ENCODE data around the gene KNCN.

KNCN gene

DNA sequence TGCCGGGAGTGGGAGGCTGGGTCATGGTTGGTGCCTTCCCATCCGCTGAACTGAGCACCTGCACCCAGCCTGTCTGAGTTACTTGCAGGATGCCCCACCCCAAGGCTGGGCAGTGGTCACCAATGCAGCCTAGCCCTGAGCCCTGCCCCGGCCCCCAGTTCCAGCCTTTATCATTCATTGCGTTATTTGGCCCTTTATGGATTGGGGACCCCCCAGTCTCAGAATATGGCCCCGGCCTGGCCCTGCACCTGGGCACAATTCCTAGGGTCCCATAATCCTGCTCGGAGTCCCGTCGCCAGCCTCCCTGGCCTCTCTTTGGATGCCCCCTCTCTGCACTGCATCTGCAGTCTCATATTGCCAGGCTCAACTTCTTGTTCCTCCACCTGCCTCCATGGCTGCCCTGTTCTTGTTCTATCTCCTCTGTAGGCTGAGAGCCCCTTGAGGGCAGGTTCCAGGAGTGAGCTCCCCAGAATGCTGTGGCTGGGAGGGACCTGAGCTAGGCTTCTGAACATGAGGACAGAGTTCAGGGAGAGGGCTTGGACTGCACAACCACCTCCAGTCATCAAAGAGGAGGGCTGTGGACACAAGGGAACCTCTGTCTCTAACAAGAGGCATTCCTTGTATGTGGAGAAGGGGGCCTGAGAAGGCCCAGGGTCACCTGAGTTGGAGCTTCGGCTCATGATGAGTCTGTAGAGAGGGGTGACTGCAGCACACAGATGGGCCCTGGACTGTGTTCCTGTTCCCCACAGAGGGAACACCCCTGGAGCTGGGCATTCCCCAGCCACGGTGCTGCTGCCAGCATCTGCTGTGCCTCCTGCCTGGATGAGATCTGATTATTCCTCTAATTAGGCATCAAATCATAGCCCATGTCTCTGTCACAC is 1.1 kb upstream of the KNCN start:
- Histone ChIP-seq H3K36me3 (ENCODE audit: insufficient read depth, low read length) (no peaks in the 10 kb centered on the region), H3K27ac (ENCODE audit: low read depth, low read length) (no peak overlapping the region), H3K9ac (ENCODE audit: low read length) (no peak overlapping the region), H3K27me3 (ENCODE audit: control insufficient read depth in 1 of 2, insufficient read depth in 2 of 2, low read length in 2 of 2) (peaks cover 0 to 8% of the 10 kb centered on the region in 2 donors), H3K4me1 (ENCODE audit: insufficient read depth, low read length) (peaks cover 6% of the 10 kb centered on the region), H3K9me3 (ENCODE audit: low read length) (no peaks in the 10 kb centered on the region), H3K4me3 (ENCODE audit: low read depth in 1 of 2, low read length in 2 of 2) (no peak overlapping the region)

DNA sequence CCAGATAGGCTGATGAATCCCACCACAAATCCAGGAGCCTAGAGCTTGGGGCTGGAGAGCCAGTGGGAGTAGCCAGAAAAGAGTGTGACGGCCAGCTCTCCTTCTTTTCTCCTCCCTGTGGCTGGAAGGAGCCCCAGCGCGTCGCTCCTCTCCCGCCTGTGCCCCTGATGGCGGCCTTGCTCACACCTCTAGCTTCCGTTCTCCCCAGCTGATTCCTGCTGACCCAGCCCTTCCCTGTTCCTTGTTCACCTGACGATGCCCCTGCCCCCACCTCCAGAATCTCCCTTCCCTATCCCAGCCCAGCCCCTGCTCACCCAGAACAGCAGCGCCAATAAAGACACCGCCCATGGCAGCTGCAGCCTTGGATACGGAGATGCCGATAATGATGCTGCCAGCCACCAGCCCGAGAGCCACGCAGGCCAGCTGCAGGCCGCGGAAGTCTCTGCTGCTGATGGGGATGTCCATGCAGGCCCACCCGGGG is 656 bp downstream of the KNCN start:
- Histone ChIP-seq H3K9me3 (ENCODE audit: low read length) (no peaks in the 10 kb centered on the region), H3K27me3 (ENCODE audit: control insufficient read depth in 1 of 2, insufficient read depth in 2 of 2, low read length in 2 of 2) (peaks cover 0 to 10% of the 10 kb centered on the region in 2 donors), H3K27ac (ENCODE audit: low read depth, low read length) (no peak overlapping the region)

DNA sequence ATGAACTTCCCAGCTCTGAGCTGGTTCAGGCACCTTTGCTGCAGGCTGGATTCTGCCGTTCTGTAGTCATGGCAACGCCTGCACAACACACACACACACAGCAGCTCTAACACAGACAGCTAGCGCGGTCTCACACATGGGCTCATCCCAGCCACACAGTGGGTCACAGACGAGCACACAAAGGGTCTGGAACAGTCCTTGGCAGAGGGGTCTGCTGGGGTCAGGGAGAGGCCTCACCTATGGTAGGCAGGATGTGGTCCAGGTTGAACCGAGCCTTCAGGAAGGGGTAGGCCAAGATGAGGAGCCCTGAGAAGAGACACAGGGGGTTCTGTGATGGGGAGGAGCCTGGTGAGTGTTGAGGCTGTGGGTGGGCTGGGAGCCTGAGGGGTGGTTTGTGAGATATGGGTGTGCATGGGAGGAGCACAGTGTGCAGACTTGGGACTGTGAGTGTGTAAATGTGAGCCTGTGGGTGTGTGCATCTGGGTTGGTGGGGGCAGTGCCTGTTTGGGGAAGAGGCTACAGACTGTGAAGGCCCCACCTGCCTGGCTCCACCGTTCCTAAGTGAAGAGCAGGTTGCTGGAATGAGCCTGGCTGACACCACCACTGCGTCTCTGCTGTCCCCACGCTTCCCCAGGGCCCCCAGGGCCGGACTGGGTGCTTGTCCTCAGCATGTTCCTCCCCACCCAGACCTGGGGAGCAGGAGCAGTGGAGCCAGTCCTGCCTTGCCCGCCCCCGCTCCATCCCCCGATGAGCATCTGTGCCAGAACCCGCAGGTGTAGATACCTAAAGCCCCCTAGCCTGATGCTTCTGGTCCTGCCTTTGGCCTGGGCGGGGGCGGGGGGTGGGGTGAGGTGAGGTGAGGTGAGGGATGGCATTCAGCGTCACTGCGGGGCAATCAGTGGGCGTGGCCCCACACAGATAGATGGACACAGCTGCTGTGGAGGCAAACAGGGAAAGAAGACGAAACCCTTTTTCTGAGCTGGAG is 1.5 kb downstream of the KNCN start:
- no peaks in the 10 kb centered on the region for H3K36me3 ChIP-seq (ENCODE audit: insufficient read depth, low read length)
- peaks cover 3 to 10% of the 10 kb centered on the region in 2 donors for H3K27me3 ChIP-seq (ENCODE audit: control insufficient read depth in 1 of 2, insufficient read depth in 2 of 2, low read length in 2 of 2)
- no peaks in the 10 kb centered on the region for H3K9me3 ChIP-seq (ENCODE audit: low read length)
- no peak overlapping the region for H3K4me3 ChIP-seq (ENCODE audit: low read depth in 1 of 2, low read length in 2 of 2)
- H3K4me1 ChIP-seq (ENCODE audit: insufficient read depth, low read length): peaks cover 6% of the 10 kb centered on the region
- H3K9ac ChIP-seq (ENCODE audit: low read length): no peak overlapping the region
- H3K27ac ChIP-seq (ENCODE audit: low read depth, low read length): no peak overlapping the region

More for the DNA sequence above, 656 bp downstream of the KNCN start:
- H3K36me3 ChIP-seq (ENCODE audit: insufficient read depth, low read length): no peaks in the 10 kb centered on the region
- H3K4me3 ChIP-seq (ENCODE audit: low read depth in 1 of 2, low read length in 2 of 2): no peak overlapping the region
- no peak overlapping the region for H3K9ac ChIP-seq (ENCODE audit: low read length)
- H3K4me1 ChIP-seq (ENCODE audit: insufficient read depth, low read length): peaks cover 6% of the 10 kb centered on the region

DNA sequence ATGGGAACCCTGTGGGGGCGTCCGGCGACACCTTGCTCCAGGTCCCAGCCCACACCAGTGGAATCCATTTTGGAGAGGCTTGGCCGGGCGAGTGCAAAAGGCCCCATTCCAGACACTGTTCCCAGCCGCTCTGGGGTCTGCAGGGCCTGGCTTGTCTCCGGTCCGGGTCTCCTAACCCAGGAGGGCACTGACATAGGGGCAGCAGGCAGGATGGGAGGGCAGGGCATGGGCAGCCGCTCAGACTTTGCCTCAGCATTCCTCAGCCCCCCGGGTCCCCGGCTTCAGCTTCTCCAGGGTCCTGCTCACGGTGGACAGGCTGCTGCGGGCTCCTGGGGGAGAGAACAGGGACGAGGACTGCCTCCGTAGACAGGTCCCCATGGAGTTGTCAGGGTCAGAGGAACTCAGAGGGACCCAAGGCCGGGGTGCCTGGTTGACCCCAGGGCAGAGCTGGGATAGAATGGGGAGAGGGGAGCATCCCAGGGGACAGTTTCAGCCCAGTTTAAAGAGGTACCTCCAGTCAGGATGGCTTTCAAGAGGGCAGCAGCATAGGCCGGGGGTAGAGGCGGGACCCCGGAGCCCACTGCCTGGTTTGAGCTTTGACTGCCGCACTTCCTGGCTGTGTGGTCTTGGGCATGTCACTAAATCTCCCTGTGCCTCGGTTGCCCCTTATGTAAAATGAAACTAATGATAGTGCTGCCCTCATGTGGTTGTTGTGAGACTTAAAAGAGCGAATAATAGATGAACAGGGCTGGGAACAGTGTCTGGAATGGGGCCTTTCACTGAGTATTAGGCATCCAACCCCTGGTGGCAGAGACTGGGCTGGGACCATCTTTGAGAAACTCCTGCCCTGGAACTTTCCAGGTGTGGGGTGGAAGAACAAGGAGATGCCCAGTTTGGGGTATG is 3.7 kb downstream of the KNCN start:
- peaks cover 6% of the 10 kb centered on the region for H3K4me1 ChIP-seq (ENCODE audit: insufficient read depth, low read length)
- H3K27ac ChIP-seq (ENCODE audit: low read depth, low read length): no peak overlapping the region
- no peak overlapping the region for H3K4me3 ChIP-seq (ENCODE audit: low read depth in 1 of 2, low read length in 2 of 2)
- H3K27me3 ChIP-seq (ENCODE audit: control insufficient read depth in 1 of 2, insufficient read depth in 2 of 2, low read length in 2 of 2): peaks cover 11 to 32% of the 10 kb centered on the region in 2 donors
- H3K9ac ChIP-seq (ENCODE audit: low read length): no peak overlapping the region
- no peaks in the 10 kb centered on the region for H3K9me3 ChIP-seq (ENCODE audit: low read length)
- no peaks in the 10 kb centered on the region for H3K36me3 ChIP-seq (ENCODE audit: insufficient read depth, low read length)

DNA sequence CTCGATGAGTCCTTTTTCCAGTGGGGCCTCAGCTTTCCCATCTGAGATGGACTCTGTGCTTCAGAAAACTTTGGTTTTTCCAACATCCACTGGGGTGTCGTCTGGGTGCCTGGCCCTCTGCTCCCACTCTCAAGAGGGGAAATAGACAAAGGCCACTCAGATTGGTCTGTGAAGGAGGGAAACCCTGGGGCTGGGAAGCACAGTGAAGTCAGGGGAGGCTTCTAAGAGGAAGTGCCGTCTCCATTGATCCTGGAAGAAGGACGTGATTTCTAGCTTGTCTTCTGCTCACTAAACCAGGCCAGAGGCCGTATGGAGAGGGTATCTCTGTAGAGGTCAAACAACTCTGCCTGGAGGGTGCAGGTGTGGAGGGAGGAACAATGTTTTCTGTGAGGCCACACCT is 5.2 kb downstream of the KNCN start:
- Histone ChIP-seq H3K36me3 (ENCODE audit: insufficient read depth, low read length) (no peaks in the 10 kb centered on the region), H3K4me1 (ENCODE audit: insufficient read depth, low read length) (peaks cover 6% of the 10 kb centered on the region), H3K27ac (ENCODE audit: low read depth, low read length) (no peak overlapping the region), H3K27me3 (ENCODE audit: control insufficient read depth in 1 of 2, insufficient read depth in 2 of 2, low read length in 2 of 2) (peaks cover 11 to 32% of the 10 kb centered on the region in 2 donors), H3K9me3 (ENCODE audit: low read length) (no peaks in the 10 kb centered on the region), H3K9ac (ENCODE audit: low read length) (no peak overlapping the region), H3K4me3 (ENCODE audit: low read depth in 1 of 2, low read length in 2 of 2) (no peak overlapping the region)

DNA sequence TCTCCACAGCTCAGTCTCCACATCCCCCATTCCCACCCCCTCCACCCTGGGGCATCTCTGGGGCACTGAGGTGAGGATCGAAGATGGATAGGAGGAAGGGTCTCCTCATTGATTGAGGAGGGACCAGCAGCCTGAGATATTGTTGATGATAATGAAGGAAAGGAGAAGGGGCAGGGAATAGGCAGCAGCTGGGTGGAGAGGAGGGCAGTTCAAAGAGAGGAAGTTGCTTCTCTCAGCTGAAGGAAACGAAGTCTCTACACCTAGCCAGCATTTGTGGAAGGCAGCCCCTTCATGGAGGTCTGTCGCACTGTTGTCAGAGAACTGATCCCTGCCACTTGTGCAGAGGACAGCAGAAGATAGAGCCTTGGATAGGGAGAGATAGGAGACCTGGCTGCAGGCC is 5.7 kb downstream of the KNCN start:
- Histone ChIP-seq H3K9ac (ENCODE audit: low read length) (no peak overlapping the region), H3K9me3 (ENCODE audit: low read length) (no peaks in the 10 kb centered on the region), H3K27me3 (ENCODE audit: control insufficient read depth in 1 of 2, insufficient read depth in 2 of 2, low read length in 2 of 2) (peaks cover 11 to 32% of the 10 kb centered on the region in 2 donors), H3K4me1 (ENCODE audit: insufficient read depth, low read length) (peaks cover 6% of the 10 kb centered on the region), H3K36me3 (ENCODE audit: insufficient read depth, low read length) (no peaks in the 10 kb centered on the region), H3K27ac (ENCODE audit: low read depth, low read length) (no peak overlapping the region), H3K4me3 (ENCODE audit: low read depth in 1 of 2, low read length in 2 of 2) (no peak overlapping the region)

DNA sequence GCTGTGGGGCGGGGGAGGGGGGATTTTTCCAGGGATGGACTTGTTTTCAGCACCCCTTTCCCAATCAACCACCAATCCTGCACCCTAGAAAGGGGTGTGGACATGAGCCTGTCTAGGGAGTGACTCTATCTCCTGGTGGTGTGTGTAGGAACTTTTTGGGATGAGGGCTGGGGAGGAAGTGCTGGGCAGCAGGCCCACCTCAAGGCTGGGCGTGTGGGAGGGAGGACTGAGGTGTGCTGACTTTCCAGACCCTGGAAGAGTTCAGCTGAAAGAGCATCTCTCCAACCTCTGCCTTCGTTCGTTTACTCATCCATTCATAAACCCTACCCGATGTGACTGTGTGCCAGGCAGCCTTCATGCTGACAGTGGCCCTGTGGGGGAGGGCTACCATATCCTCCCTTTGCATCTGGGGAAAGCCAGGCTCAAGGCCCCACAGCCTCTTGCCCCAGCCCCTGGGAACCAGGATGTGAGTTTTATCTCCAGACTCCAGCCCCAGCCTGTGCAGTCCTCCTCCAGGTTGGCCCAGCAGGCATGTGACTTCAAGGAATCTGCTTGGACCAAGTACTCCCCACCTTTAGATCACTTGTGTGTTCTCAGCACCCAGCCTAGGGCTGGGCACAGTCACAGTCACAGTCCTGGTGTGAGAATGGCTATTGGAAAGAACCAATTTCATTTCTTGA is 6.7 kb downstream of the KNCN start:
- Histone ChIP-seq H3K27me3 (ENCODE audit: control insufficient read depth in 1 of 2, insufficient read depth in 2 of 2, low read length in 2 of 2) (peaks cover 11 to 32% of the 10 kb centered on the region in 2 donors), H3K27ac (ENCODE audit: low read depth, low read length) (no peak overlapping the region), H3K4me3 (ENCODE audit: low read depth in 1 of 2, low read length in 2 of 2) (no peak overlapping the region)

DNA sequence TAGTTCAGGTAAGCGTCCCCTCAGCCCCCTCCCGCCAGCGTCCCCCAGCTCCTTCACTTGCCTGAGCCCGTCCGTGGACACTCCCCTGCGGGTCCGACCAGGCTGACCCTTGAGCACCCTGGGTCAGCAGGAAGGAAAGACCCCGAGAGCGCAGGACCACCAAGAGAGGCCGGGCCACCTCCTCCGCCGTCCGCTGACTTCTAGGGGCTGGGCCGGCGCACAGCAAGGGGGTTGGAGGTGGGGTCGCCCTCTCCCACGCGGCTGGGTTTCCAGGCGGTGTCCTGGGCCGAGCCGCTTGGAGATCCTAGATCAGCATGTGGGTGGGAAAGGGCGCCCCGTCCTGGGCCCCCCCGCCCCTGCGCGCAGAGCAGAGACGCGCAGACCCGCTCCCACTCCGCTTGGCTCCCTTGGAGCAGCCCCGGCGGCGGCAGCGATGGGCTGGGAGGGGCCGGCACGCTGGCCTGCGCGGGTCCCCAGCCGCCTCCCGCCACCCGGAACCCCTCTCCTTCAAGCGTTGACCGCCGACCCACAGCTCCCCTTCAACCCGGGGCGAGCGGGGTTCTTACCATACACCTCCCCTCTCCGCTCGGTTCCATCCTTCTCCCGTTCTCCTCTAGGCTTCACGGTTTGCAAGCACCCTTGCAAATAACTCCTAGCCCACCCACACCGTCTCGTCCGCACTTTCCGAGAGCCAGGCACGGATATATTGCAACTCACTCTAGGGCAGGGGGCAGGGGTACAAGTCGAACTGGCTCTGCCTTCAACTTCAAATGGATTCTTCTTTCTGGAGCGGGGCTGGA is 7.5 kb downstream of the KNCN start:
- no peak overlapping the region for H3K4me3 ChIP-seq (ENCODE audit: low read depth in 1 of 2, low read length in 2 of 2)

More for the DNA sequence above, 6.7 kb downstream of the KNCN start:
- Histone ChIP-seq H3K36me3 (ENCODE audit: insufficient read depth, low read length) (no peaks in the 10 kb centered on the region), H3K9ac (ENCODE audit: low read length) (no peak overlapping the region), H3K4me1 (ENCODE audit: insufficient read depth, low read length) (peaks cover 5% of the 10 kb centered on the region), H3K9me3 (ENCODE audit: low read length) (no peaks in the 10 kb centered on the region)

DNA sequence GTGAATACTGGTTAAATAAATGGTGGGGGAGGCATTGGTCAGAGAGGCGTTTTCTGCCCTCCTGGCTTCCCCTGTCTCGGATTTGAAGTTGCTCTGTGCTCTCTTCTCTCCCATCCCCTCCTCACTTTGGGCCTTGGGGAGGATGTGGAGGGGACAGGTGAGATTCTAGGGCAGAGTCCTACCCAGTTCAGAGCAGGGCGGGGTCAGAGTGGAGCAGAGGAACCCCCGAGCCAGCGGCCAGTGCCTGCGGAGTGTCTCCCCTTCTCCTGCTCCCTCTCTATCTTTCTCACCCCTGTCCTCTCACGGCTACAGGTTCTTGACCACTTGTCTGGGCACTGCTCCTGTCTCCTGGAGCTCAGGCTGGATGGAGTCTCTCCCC is 8.1 kb downstream of the KNCN start:
- Histone ChIP-seq H3K9me3 (ENCODE audit: low read length) (no peaks in the 10 kb centered on the region), H3K9ac (ENCODE audit: low read length) (no peak overlapping the region), H3K4me1 (ENCODE audit: insufficient read depth, low read length) (no peaks in the 10 kb centered on the region)

More for the DNA sequence above, 7.5 kb downstream of the KNCN start:
- Histone ChIP-seq H3K27ac (ENCODE audit: low read depth, low read length) (no peak overlapping the region), H3K36me3 (ENCODE audit: insufficient read depth, low read length) (no peaks in the 10 kb centered on the region), H3K4me1 (ENCODE audit: insufficient read depth, low read length) (no peaks in the 10 kb centered on the region), H3K27me3 (ENCODE audit: control insufficient read depth in 1 of 2, insufficient read depth in 2 of 2, low read length in 2 of 2) (peaks cover 11 to 32% of the 10 kb centered on the region in 2 donors), H3K9ac (ENCODE audit: low read length) (no peak overlapping the region), H3K9me3 (ENCODE audit: low read length) (no peaks in the 10 kb centered on the region)

DNA sequence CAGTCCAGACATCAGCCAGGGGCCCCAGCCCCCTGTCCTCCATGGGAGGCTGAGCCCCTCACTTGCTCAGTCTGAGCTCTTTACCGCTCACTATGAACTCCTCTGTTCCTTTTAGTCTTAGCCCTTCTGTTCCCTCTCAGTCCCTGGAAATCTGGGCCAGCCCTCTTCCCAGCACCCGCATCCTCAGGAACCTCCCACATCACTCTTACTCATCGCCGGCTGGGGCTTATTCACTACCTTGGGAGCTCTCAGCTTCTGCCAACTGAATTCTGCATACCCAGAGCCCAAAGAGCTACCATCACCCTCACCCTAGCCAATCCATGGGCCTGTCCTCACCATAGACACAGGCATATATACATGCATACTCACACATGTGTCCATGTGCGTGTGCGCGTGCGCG is 11.5 kb downstream of the KNCN start:
- Histone ChIP-seq H3K9me3 (ENCODE audit: low read length) (no peaks in the 10 kb centered on the region), H3K27me3 (ENCODE audit: control insufficient read depth in 1 of 2, insufficient read depth in 2 of 2, low read length in 2 of 2) (peaks cover 8 to 21% of the 10 kb centered on the region in 2 donors), H3K4me1 (ENCODE audit: insufficient read depth, low read length) (no peaks in the 10 kb centered on the region), H3K4me3 (ENCODE audit: low read depth in 1 of 2, low read length in 2 of 2) (no peak overlapping the region), H3K27ac (ENCODE audit: low read depth, low read length) (no peak overlapping the region), H3K9ac (ENCODE audit: low read length) (no peak overlapping the region), H3K36me3 (ENCODE audit: insufficient read depth, low read length) (no peaks in the 10 kb centered on the region)

More for the DNA sequence above, 8.1 kb downstream of the KNCN start:
- H3K27me3 ChIP-seq (ENCODE audit: control insufficient read depth in 1 of 2, insufficient read depth in 2 of 2, low read length in 2 of 2): peaks cover 11 to 30% of the 10 kb centered on the region in 2 donors
- H3K36me3 ChIP-seq (ENCODE audit: insufficient read depth, low read length): no peaks in the 10 kb centered on the region
- no peak overlapping the region for H3K27ac ChIP-seq (ENCODE audit: low read depth, low read length)
- H3K4me3 ChIP-seq (ENCODE audit: low read depth in 1 of 2, low read length in 2 of 2): no peak overlapping the region

Data from muscle layer of colon (tissue), 2 donors.